Uterus (tissue), 4 donors: Measurements from ENCODE around the gene ATF7. TPM values are rescaled to one million over a fixed set of nuclear protein-coding genes. Genes with fewer than 3 reads are reported as not detected.

Source experiments
- DNase-seq, 2 donors: peaks; one replicate each; pipeline ENCODE4 v3.0.0-alpha.2; 2019 to 2020
- H3K27ac ChIP-seq, 2 donors: fragments of 200-600 bp; sonication (generic); 1 replicate in 1 of 2; 2 replicates in 1 of 2; pipeline ENCODE4 v1.5.1; 2016 to 2018
- H3K27me3 ChIP-seq, 2 donors: fragments of 200-600 bp; sonication (generic); one replicate each; pipeline ENCODE4 v1.5.1; 2018 to 2019; ENCODE audit warnings: control low read depth in 1 of 2
- H3K36me3 ChIP-seq, 2 donors: fragments of 200-600 bp; sonication (generic); one replicate each; pipeline ENCODE4 v1.5.1; 2019; ENCODE audit warnings: control low read depth in 1 of 2
- H3K4me1 ChIP-seq, 2 donors: fragments of 200-600 bp; sonication (generic); one replicate each; pipeline ENCODE4 v1.5.1; 2018 to 2019; ENCODE audit warnings: control low read depth in 1 of 2
- H3K4me3 ChIP-seq, 2 donors: fragments of 200-600 bp; sonication (generic); 1 replicate in 1 of 2; 2 replicates in 1 of 2; pipeline ENCODE4 v1.5.1; 2018 to 2019; ENCODE audit warnings: mild to moderate bottlenecking in 1 of 2
- H3K9me3 ChIP-seq, 2 donors: fragments of 200-600 bp; sonication (generic); one replicate each; pipeline ENCODE4 v1.5.1; 2019; ENCODE audit warnings: control low read depth in 1 of 2
- POLR2A ChIP-seq, 2 donors: fragments of 450-650 bp; IDR thresholded peaks; one replicate each; pipeline ENCODE4 v1.6.1; 2016; ENCODE audit warnings: antibody characterized with exemption in 2 of 2, mild to moderate bottlenecking in 1 of 2, moderate library complexity in 1 of 2
- intact Hi-C: fragments of 100-400 bp; cut with DNase I; formaldehyde crosslinking; loops from one replicate; pipeline ENCODE4 v1.15.1; 2023; ENCODE audit warnings: low total_unique reads
- total RNA-seq, 4 donors: library from RNA; depleted of rRNA in 3 of 4; stranded (reverse); fragments of >200 nt in 3 of 4; gene quantifications; one replicate each; pipeline versions ENCODE4 v1.1.0 to v1.2.4, GENCODE V29; 2014 to 2023
- TF ChIP-seq, protein P1 (sequence below), 4 experiments: fragments of 200-600 bp in 2 of 4; fragments of 450-650 bp in 2 of 4; sonication (generic) in 2 of 4; IDR thresholded peaks; one replicate each; pipeline ENCODE4 v1.5.1; 2016 to 2019; ENCODE audit warnings: antibody characterized with exemption in 4 of 4, mild to moderate bottlenecking in 2 of 4, moderate library complexity in 1 of 4
- donor health status: DM: yes; HTN: yes; CAD: no.

ATF7 gene
- total RNA-seq, 4 donors from 2014 or later: 10.6 to 47.6 (median 21.3) TPM

GRCh38 chr12:53530061-53530460, 96.1 kb downstream of the ATF7 start:
- Histone ChIP-seq H3K27ac (no peak overlapping the region), H3K9me3 (no peaks in the 10 kb centered on the region), H3K27me3 (no peaks in the 10 kb centered on the region), H3K4me3 (no peak overlapping the region), H3K4me1 (no peaks in the 10 kb centered on the region), H3K36me3 (no peaks in the 10 kb centered on the region)
- TF ChIP-seq, protein P1, sequence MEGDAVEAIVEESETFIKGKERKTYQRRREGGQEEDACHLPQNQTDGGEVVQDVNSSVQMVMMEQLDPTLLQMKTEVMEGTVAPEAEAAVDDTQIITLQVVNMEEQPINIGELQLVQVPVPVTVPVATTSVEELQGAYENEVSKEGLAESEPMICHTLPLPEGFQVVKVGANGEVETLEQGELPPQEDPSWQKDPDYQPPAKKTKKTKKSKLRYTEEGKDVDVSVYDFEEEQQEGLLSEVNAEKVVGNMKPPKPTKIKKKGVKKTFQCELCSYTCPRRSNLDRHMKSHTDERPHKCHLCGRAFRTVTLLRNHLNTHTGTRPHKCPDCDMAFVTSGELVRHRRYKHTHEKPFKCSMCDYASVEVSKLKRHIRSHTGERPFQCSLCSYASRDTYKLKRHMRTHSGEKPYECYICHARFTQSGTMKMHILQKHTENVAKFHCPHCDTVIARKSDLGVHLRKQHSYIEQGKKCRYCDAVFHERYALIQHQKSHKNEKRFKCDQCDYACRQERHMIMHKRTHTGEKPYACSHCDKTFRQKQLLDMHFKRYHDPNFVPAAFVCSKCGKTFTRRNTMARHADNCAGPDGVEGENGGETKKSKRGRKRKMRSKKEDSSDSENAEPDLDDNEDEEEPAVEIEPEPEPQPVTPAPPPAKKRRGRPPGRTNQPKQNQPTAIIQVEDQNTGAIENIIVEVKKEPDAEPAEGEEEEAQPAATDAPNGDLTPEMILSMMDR (IDR thresholded peaks at IDR 0.05): no peak
- TF ChIP-seq POLR2A (IDR thresholded peaks at IDR 0.05): no peak
- DNase-seq: no peak
- intact Hi-C loops: no loop called here

DNA sequence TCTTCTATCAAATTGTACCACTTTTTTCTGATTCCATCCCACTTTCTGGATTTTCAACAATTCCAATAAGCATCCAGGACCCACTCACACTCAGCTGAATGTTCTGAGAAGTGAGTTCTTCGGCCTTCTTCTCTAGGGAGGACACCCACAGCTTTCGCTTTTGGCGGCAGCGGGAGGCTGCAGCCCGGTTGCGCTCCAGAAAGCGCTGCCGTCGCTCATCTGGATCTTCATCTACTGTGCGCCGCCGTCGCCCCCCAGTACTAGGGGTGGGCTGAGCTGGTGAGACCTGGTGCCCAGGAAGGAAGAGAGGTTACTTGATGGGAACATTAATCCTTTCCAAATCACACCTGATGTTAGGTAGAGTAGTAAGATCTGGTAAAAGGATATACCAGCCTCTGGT, 101.7 kb downstream of the ATF7 start:
- DNase-seq: no peak
- Histone ChIP-seq H3K36me3 (no peaks in the 10 kb centered on the region), H3K4me3 (no peak overlapping the region), H3K4me1 (no peaks in the 10 kb centered on the region), H3K27me3 (no peaks in the 10 kb centered on the region), H3K27ac (no peak overlapping the region), H3K9me3 (no peaks in the 10 kb centered on the region)
- intact Hi-C loops: no loop called here
- TF ChIP-seq, protein P1 (IDR thresholded peaks at IDR 0.05): no peak
- no peak for TF ChIP-seq POLR2A (IDR thresholded peaks at IDR 0.05)

GRCh38 chr12:53523131-53523530, 103.1 kb downstream of the ATF7 start:
- no peaks in the 10 kb centered on the region for H3K36me3 ChIP-seq
- intact Hi-C loops: no loop called here
- no peak for TF ChIP-seq POLR2A (IDR thresholded peaks at IDR 0.05)
- TF ChIP-seq, protein P1 (IDR thresholded peaks at IDR 0.05): no peak
- no peak overlapping the region for H3K4me3 ChIP-seq
- no peaks in the 10 kb centered on the region for H3K4me1 ChIP-seq
- DNase-seq: no peak
- H3K27ac ChIP-seq: no peak overlapping the region
- H3K9me3 ChIP-seq: no peaks in the 10 kb centered on the region
- H3K27me3 ChIP-seq: no peaks in the 10 kb centered on the region

DNA sequence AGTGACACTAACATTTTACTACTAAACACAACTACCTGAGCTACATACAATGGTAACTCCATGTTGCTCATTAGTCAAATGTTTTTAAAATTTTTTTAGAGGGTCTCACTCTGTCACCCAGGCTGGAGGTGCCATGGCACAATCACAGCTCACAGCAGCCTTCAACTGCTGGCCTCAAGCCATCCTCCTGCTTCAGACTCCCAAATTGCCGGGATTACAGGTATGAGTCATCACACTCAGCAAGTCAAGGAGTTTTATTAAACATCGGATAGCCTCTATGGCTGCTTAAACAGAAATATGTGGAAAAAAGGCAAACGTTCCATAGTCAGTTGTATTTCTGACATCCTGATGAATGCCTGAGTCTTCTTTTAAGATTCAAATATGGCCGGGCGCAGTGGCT, 107.8 kb downstream of the ATF7 start:
- intact Hi-C loops: no loop called here
- Histone ChIP-seq H3K4me3 (no peak overlapping the region), H3K27ac (no peak overlapping the region), H3K9me3 (no peaks in the 10 kb centered on the region), H3K27me3 (no peaks in the 10 kb centered on the region), H3K4me1 (no peaks in the 10 kb centered on the region), H3K36me3 (no peaks in the 10 kb centered on the region)
- no peak for DNase-seq
- TF ChIP-seq, protein P1 (IDR thresholded peaks at IDR 0.05): no peak
- no peak for TF ChIP-seq POLR2A (IDR thresholded peaks at IDR 0.05)

DNA sequence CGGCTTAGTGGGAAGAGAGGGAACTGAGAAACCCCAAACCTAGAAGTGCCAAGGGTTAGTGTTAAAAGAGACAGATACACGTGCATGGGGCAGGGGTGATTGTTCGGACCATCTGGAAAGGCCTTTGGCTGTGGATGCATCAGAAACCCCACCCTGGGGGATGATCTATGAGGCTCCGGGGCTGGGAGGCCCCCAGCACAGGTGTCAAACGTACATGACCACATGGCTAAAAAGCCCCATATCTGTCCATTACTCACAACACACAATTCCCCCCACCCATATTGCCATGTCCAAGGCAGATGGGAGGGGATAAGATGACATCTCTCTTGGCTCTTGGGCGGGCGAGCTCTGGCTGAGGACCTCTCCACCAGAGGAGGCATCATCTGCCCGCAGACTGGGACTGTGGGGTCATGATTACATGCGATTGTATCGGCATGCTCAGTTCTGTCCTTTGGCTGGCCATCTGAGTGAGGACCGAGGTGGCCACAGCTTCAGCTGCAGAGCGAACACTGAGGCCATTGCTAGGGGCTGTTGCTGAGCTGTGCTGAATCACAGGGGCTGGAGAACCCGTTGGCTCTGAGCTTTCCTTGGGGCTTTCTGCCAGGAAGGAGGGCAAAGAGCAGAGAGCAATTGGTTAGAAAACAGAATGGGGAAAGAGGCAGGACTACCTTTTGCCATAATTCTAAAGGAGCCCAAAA, 109.3 kb downstream of the ATF7 start:
- intact Hi-C loops: no loop called here
- H3K36me3 ChIP-seq: no peaks in the 10 kb centered on the region
- no peak for TF ChIP-seq POLR2A (IDR thresholded peaks at IDR 0.05)
- TF ChIP-seq, protein P1 (IDR thresholded peaks at IDR 0.05): no peak
- DNase-seq: no peak
- H3K9me3 ChIP-seq: no peaks in the 10 kb centered on the region
- no peak overlapping the region for H3K27ac ChIP-seq
- no peaks in the 10 kb centered on the region for H3K4me1 ChIP-seq
- no peaks in the 10 kb centered on the region for H3K27me3 ChIP-seq
- H3K4me3 ChIP-seq: no peak overlapping the region
